Liver (tissue), 9 donors: ENCODE results near the gene ZNF496. TPM values are rescaled to one million over a fixed set of nuclear protein-coding genes. Genes with fewer than 3 reads are reported as not detected.
"Not testable (repeated sequence)": the region's sequence is repeated elsewhere in the genome, so short reads cannot be mapped to it uniquely, and the experiment has no call there.

Experiments
- DNase-seq: peaks from one replicate; pipeline ENCODE4 v3.0.0-alpha.2; 2017; ENCODE audit warnings: low spot score
- H3K27ac ChIP-seq, 2 donors: one replicate each; pipeline ENCODE4 v1.7.0; 2013; ENCODE audit warnings: inconsistent platforms in 2 of 2, low read length in 2 of 2, control low read depth in 1 of 2, low read depth in 1 of 2, mild to moderate bottlenecking in 1 of 2
- H3K27me3 ChIP-seq, 4 donors: one replicate each; pipeline versions ENCODE4 v1.6.1 to v1.7.0; 2013; ENCODE audit warnings: low read length in 3 of 4, inconsistent platforms in 1 of 4, mild to moderate bottlenecking in 1 of 4, moderate library complexity in 1 of 4; ENCODE audit not compliant: control insufficient read depth in 4 of 4, insufficient read depth in 4 of 4
- H3K36me3 ChIP-seq, 4 donors: one replicate each; pipeline versions ENCODE4 v1.6.1 to v1.7.0; 2013; ENCODE audit warnings: low read length in 3 of 4, mild to moderate bottlenecking in 3 of 4, low read depth in 1 of 4, moderate library complexity in 1 of 4; ENCODE audit not compliant: control insufficient read depth in 4 of 4, insufficient read depth in 3 of 4
- H3K4me1 ChIP-seq, 4 donors: one replicate each; pipeline versions ENCODE4 v1.6.1 to v1.7.0; 2013; ENCODE audit warnings: low read length in 3 of 4, mild to moderate bottlenecking in 3 of 4, moderate library complexity in 1 of 4; ENCODE audit not compliant: control insufficient read depth in 4 of 4, insufficient read depth in 4 of 4
- H3K4me3 ChIP-seq, 3 donors: one replicate each; pipeline versions ENCODE4 v1.6.1 to v1.7.0; 2013; ENCODE audit warnings: low read length in 3 of 3, control low read depth in 1 of 3, low read depth in 1 of 3, mild to moderate bottlenecking in 1 of 3
- H3K9ac ChIP-seq, 2 donors: one replicate each; pipeline ENCODE4 v1.7.0; 2013; ENCODE audit warnings: low read length in 2 of 2, mild to moderate bottlenecking in 2 of 2, moderate library complexity in 2 of 2, control low read depth in 1 of 2, low read depth in 1 of 2
- H3K9me3 ChIP-seq, 4 donors: one replicate each; pipeline versions ENCODE4 v1.6.1 to v1.7.0; 2013; ENCODE audit warnings: low read length in 3 of 4; ENCODE audit not compliant: control insufficient read depth in 4 of 4
- ATF3 ChIP-seq: IDR thresholded peaks from 2 replicates; pipeline ENCODE4 v1.6.1; 2016; ENCODE audit warnings: antibody characterized with exemption
- CTCF ChIP-seq: fragments of 150-350 bp; IDR thresholded peaks from 2 replicates; pipeline ENCODE4 v1.5.1; 2017; ENCODE audit warnings: improper control_type of control experiment, low read depth, low read length; ENCODE audit not compliant: missing input control
- EGR1 ChIP-seq, 2 donors: IDR thresholded peaks; 2 replicates each; pipeline ENCODE4 v1.6.1; 2016 to 2018; ENCODE audit warnings: antibody characterized with exemption in 2 of 2, low read depth in 2 of 2
- FOXA1 ChIP-seq: IDR thresholded peaks from 2 replicates; pipeline ENCODE4 v1.6.1; 2016; ENCODE audit warnings: antibody characterized with exemption
- FOXA2 ChIP-seq: IDR thresholded peaks from 2 replicates; pipeline ENCODE4 v1.6.1; 2016; ENCODE audit warnings: antibody characterized with exemption
- GABPA ChIP-seq, 2 donors: IDR thresholded peaks in 1 of 2; conservative IDR thresholded peaks in 1 of 2; 2 replicates each; pipeline ENCODE4 v1.6.1; 2016; ENCODE audit warnings: antibody characterized with exemption in 2 of 2, mild to moderate bottlenecking in 1 of 2, moderate library complexity in 1 of 2
- HNF4A ChIP-seq, 2 donors: conservative IDR thresholded peaks; 2 replicates each; pipeline ENCODE4 v1.6.1; 2016; ENCODE audit warnings: antibody characterized with exemption in 2 of 2, mild to moderate bottlenecking in 2 of 2
- HNF4G ChIP-seq: IDR thresholded peaks from 2 replicates; pipeline ENCODE4 v1.6.1; 2016; ENCODE audit warnings: antibody characterized with exemption
- JUND ChIP-seq, 2 donors: IDR thresholded peaks; 2 replicates each; pipeline ENCODE4 v1.6.1; 2016; ENCODE audit warnings: antibody characterized with exemption in 2 of 2
- MAX ChIP-seq: IDR thresholded peaks from 2 replicates; pipeline ENCODE4 v1.6.1; 2016; ENCODE audit warnings: antibody characterized with exemption
- NR2F2 ChIP-seq: IDR thresholded peaks from 2 replicates; pipeline ENCODE4 v1.6.1; 2016; ENCODE audit warnings: antibody characterized with exemption
- RAD21 ChIP-seq, 2 donors: IDR thresholded peaks; 2 replicates each; pipeline ENCODE4 v1.6.1; 2016; ENCODE audit warnings: antibody characterized with exemption in 2 of 2, mild to moderate bottlenecking in 2 of 2
- REST ChIP-seq: IDR thresholded peaks from 2 replicates; pipeline ENCODE4 v1.6.1; 2016; ENCODE audit warnings: antibody characterized with exemption, mild to moderate bottlenecking
- SP1 ChIP-seq: IDR thresholded peaks from 2 replicates; pipeline ENCODE4 v1.6.1; 2018; ENCODE audit warnings: antibody characterized with exemption, mild to moderate bottlenecking
- TAF1 ChIP-seq: conservative IDR thresholded peaks from 2 replicates; pipeline ENCODE4 v1.6.1; 2016; ENCODE audit warnings: antibody characterized with exemption, mild to moderate bottlenecking
- YY1 ChIP-seq: IDR thresholded peaks from 2 replicates; pipeline ENCODE4 v1.6.1; 2016; ENCODE audit warnings: antibody characterized with exemption, mild to moderate bottlenecking
- ZBTB33 ChIP-seq: IDR thresholded peaks from 2 replicates; pipeline ENCODE4 v1.6.1; 2016; ENCODE audit warnings: antibody characterized with exemption
- WGBS: extraction: QIAGEN DNeasy Blood & Tissue Kit; methylation state at CpG from one replicate; pipeline ENCODE4 v1.1.7; 2013; 5-methylcytosine and 5-hydroxymethylcytosine counted together
- polyA plus RNA-seq, 2 donors: library from polyadenylated mRNA; stranded (reverse) in 1 of 2; unstranded in 1 of 2; fragments of 200-250 nt in 1 of 2; fragments of >200 nt in 1 of 2; fragmentation: Nextera tagmentation in 1 of 2; extraction: Ambion mirVana in 1 of 2; gene quantifications; one replicate each; pipeline versions ENCODE4 v1.2.1 to v1.2.3, GENCODE V29; 2013 to 2015
- total RNA-seq, 2 donors: library from RNA; depleted of rRNA; stranded (reverse); fragments of >200 nt; gene quantifications; one replicate each; pipeline ENCODE4 v1.2.3, GENCODE V29; 2014
- donor health status: healthy.
- donor health status: healthy.
- donor health status: healthy.
- donor health status: healthy.
- donor health status: healthy.

The ZNF496 gene
- total and polyA plus RNA-seq, 4 donors = 0.93 to 7.5 (median 4.7) TPM

- no peak overlapping the region for H3K4me3 ChIP-seq
- no peaks in the 10 kb centered on the region for H3K36me3 ChIP-seq
- peaks cover 0 to 7% (median 1%) of the 10 kb centered on the region in 4 donors for H3K9me3 ChIP-seq
- H3K4me1 ChIP-seq = no peaks in the 10 kb centered on the region
- no peak overlapping the region for H3K9ac ChIP-seq
- no peak overlapping the region for H3K27ac ChIP-seq
- no peaks in the 10 kb centered on the region for H3K27me3 ChIP-seq
- DNase-seq = no peak
- WGBS = 94% methylated on average over 9 of the region's 9 CpGs
- TF ChIP-seq RAD21 (IDR thresholded peaks at IDR 0.05) = no peak
- no peak for TF ChIP-seq HNF4A (conservative IDR thresholded peaks at IDR 0.05)
Measured at GRCh38 chr1:247291161-247291560, 40.5 kb downstream of the ZNF496 start.

GRCh38 chr1:247290576-247290975 is 41.1 kb downstream of the ZNF496 start:
- H3K27ac ChIP-seq = no peak overlapping the region
- no peaks in the 10 kb centered on the region for H3K27me3 ChIP-seq
- no peak overlapping the region for H3K9ac ChIP-seq
- no peak overlapping the region for H3K4me3 ChIP-seq
- TF ChIP-seq JUND (IDR thresholded peaks at IDR 0.05) = no peak
- TF ChIP-seq RAD21 (IDR thresholded peaks at IDR 0.05) = no peak
- TF ChIP-seq MAX = no peak
- no peak for TF ChIP-seq FOXA1
- TF ChIP-seq FOXA2 = no peak
- TF ChIP-seq SP1 = no peak
- TF ChIP-seq ATF3 = no peak
- TF ChIP-seq REST = no peak
- TF ChIP-seq CTCF = no peak
- no peak for TF ChIP-seq GABPA (IDR thresholded peaks at IDR 0.05 in 1 of 2, conservative IDR thresholded peaks at IDR 0.05 in 1 of 2)
- no peak for TF ChIP-seq EGR1 (IDR thresholded peaks at IDR 0.05; ENCODE audit: low read depth in 2 of 2)
- TF ChIP-seq ZBTB33 = no peak
- TF ChIP-seq HNF4A (conservative IDR thresholded peaks at IDR 0.05) = no peak
- no peak for TF ChIP-seq TAF1
- TF ChIP-seq NR2F2 = no peak
- no peak for TF ChIP-seq YY1
- TF ChIP-seq HNF4G = no peak
- DNase-seq = no peak
- no peaks in the 10 kb centered on the region for H3K36me3 ChIP-seq
- no peaks in the 10 kb centered on the region for H3K4me1 ChIP-seq
- WGBS = 94% methylated on average over 20 of the region's 20 CpGs
- peaks cover 0 to 7% (median 3%) of the 10 kb centered on the region in 4 donors for H3K9me3 ChIP-seq

GRCh38 chr1:247289274-247289892 is 42.3 kb downstream of the ZNF496 start:
- H3K27ac ChIP-seq, H3K9me3 ChIP-seq, H3K9ac ChIP-seq, H3K4me1 ChIP-seq, H3K36me3 ChIP-seq, H3K4me3 ChIP-seq, DNase-seq, H3K27me3 ChIP-seq: not testable (repeated sequence)
- 91% methylated on average over 19 of the region's 19 CpGs for WGBS
